BLaER1 treated with 17β-estradiol and CSF1 and Interleukin-3, amounts not matched to agents 10 nM and 100 nM (cell line): Measurements from ENCODE around the gene MRPL55.

ENCODE experiments used
- H3K27ac ChIP-seq, 11 experiments: shearing (Covaris generic); formaldehyde crosslinking; 2 replicates each; pipeline ENCODE4 v1.8.1; 2022
- H3K27me3 ChIP-seq, 11 experiments: shearing (Covaris generic); formaldehyde crosslinking; 2 replicates each; pipeline ENCODE4 v1.8.1; 2022
- H3K36me3 ChIP-seq, 11 experiments: shearing (Covaris generic); formaldehyde crosslinking; 2 replicates each; pipeline ENCODE4 v1.8.1; 2022
- H3K4me1 ChIP-seq, 10 experiments: shearing (Covaris generic); formaldehyde crosslinking; 2 replicates each; pipeline ENCODE4 v1.8.1; 2022
- H3K4me2 ChIP-seq, 11 experiments: shearing (Covaris generic); formaldehyde crosslinking; 2 replicates each; pipeline ENCODE4 v1.8.1; 2022
- H3K4me3 ChIP-seq, 10 experiments: shearing (Covaris generic); formaldehyde crosslinking; 2 replicates each; pipeline ENCODE4 v1.8.1; 2022
- H3K9ac ChIP-seq, 11 experiments: shearing (Covaris generic); formaldehyde crosslinking; 2 replicates each; pipeline ENCODE4 v1.8.1; 2022
- H3K9me3 ChIP-seq, 11 experiments: shearing (Covaris generic); formaldehyde crosslinking; replicated peaks in 1 of 11; 2 replicates each; pipeline ENCODE4 v1.8.1; 2022
- H4K20me1 ChIP-seq, 11 experiments: shearing (Covaris generic); formaldehyde crosslinking; 2 replicates each; pipeline ENCODE4 v1.8.1; 2022
- Cebpa-rat ChIP-seq, 11 experiments: shearing (Covaris generic); IDR thresholded peaks; 2 replicates each; pipeline ENCODE4 v1.8.1; 2022

MRPL55 gene

GRCh38 chr1:228071839-228072657, 37.1 kb downstream of the MRPL55 start:
- Histone ChIP-seq H3K27me3 (peaks cover 0 to 4% (median 4%) of the 10 kb centered on the region in 11 experiments; a peak in 13 of 22 replicates), H3K9ac (no peak overlapping the region), H3K4me1 (peaks cover 0 to 6% (median 0%) of the 10 kb centered on the region in 10 experiments; a peak in 4 of 20 replicates), H3K9me3 (no peaks in the 10 kb centered on the region), H3K4me3 (no peak overlapping the region), H3K36me3 (no peaks in the 10 kb centered on the region), H3K27ac (no peak overlapping the region), H3K4me2 (no peak overlapping the region), H4K20me1 (peaks cover 5 to 49% (median 34%) of the 10 kb centered on the region in 11 experiments; a peak in 18 of 22 replicates)
- TF ChIP-seq Cebpa-rat (IDR thresholded peaks at IDR 0.05), result no peak

DNA sequence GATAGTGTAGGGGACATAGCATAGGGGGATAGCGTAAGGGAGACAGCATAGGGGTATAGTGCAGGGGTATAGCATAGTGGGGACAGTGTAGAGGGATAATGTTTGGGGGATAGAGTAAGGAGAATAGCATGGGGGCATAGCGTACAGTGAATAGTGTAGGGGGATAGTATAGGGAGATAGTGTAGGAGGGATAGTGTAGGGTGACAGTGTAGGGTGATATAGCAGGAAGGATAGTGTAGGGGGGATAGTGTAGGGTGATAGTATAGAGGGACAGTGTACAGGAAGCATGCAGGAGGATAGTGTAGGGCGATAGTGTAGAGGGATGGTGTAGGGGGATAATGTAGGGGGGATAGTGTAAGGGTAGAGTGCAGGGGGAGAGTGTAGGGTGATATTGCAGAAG, 38.2 kb downstream of the MRPL55 start:
- Histone ChIP-seq H3K36me3 (no peaks in the 10 kb centered on the region), H3K4me3 (no peak overlapping the region), H3K9ac (no peak overlapping the region), H3K4me1 (peaks cover 0 to 6% (median 0%) of the 10 kb centered on the region in 10 experiments; a peak in 1 of 20 replicates), H4K20me1 (peaks cover 5 to 38% (median 27%) of the 10 kb centered on the region in 11 experiments; a peak in 17 of 22 replicates), H3K27ac (no peak overlapping the region), H3K9me3 (no peaks in the 10 kb centered on the region), H3K27me3 (peaks cover 0 to 13% (median 12%) of the 10 kb centered on the region in 11 experiments; a peak in 13 of 22 replicates), H3K4me2 (no peak overlapping the region)
- TF ChIP-seq Cebpa-rat (IDR thresholded peaks at IDR 0.05), result no peak

GRCh38 chr1:228070173-228070572, 38.9 kb downstream of the MRPL55 start:
- H3K9me3 ChIP-seq, result no peaks in the 10 kb centered on the region
- H3K9ac ChIP-seq, result no peak overlapping the region
- H3K4me2 ChIP-seq, result no peak overlapping the region
- H3K4me3 ChIP-seq, result no peak overlapping the region
- peaks cover 5 to 31% (median 26%) of the 10 kb centered on the region in 11 experiments; a peak in 17 of 22 replicates for H4K20me1 ChIP-seq
- no peak overlapping the region for H3K27ac ChIP-seq
- H3K4me1 ChIP-seq, result no peaks in the 10 kb centered on the region; a peak in 1 of 20 replicates
- no peak for TF ChIP-seq Cebpa-rat (IDR thresholded peaks at IDR 0.05)
- H3K27me3 ChIP-seq, result peaks cover 0 to 17% (median 12%) of the 10 kb centered on the region in 11 experiments; a peak in 13 of 22 replicates
- no peaks in the 10 kb centered on the region for H3K36me3 ChIP-seq

DNA sequence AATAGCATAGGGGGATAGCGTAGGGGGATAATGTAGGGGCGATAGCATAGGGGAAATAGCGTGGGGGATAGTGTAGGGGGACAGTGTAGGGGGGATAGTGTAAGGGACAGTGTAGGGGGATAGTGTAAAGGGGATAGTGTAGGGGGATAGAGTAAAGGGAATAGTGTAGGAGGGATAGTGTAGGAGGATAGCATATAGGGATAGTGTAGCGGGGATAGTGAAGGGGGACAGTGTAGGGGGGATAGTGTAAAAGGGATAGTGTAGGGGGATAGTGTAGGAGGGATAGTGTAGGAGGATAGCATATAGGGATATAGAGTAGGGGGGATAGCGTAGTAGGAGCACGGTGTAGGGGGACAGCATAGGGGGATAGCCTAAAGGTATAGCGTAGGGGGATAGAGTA, 40.7 kb downstream of the MRPL55 start:
- Histone ChIP-seq H3K27me3 (peaks cover 0 to 17% (median 12%) of the 10 kb centered on the region in 11 experiments; a peak in 13 of 22 replicates), H3K4me1 (no peaks in the 10 kb centered on the region), H3K27ac (no peak overlapping the region), H4K20me1 (peaks cover 0 to 13% (median 8%) of the 10 kb centered on the region in 11 experiments; a peak in 14 of 22 replicates), H3K9ac (no peak overlapping the region), H3K4me3 (no peak overlapping the region), H3K4me2 (no peak overlapping the region), H3K36me3 (no peaks in the 10 kb centered on the region), H3K9me3 (no peaks in the 10 kb centered on the region)
- TF ChIP-seq Cebpa-rat (IDR thresholded peaks at IDR 0.05), result no peak

DNA sequence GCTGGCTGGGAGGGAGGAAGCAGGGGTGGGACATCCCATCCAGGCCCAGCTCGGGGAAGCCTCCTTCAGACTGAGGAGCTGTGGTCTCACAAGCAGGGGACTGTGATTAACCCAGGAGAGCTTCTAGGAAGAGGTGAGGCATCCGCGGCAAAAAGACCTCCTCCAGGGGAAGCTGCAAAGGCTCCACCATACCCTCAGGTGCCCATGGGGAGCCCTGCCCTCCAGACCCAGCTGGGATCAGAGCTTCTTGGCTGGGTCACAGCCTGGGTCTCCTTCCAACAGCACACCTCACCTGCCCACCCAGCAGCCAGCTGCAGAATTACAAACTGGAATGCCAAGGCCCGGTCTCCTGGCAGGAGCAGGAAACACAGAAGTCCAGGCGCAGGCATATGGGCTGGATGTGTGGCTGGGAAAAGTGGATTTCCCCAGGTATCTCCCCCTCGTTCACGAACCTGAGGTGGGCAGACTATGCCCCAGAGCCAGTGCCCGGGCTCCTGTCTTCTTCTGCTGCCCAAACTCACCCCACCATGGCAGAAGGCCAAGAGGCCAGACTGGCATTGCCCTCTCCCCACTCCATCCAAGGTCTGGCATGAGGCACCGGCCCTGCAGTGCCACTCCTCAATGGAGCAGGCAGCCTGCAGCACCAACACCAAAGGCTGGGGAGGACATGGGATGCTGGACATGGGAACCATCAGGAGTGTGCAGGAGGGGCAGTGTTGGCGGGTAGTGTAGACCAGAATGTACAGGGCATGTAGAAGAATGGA, 42.0 kb downstream of the MRPL55 start:
- Histone ChIP-seq H3K27me3 (peaks cover 0 to 17% (median 12%) of the 10 kb centered on the region in 11 experiments; a peak in 13 of 22 replicates), H3K4me3 (no peak overlapping the region), H3K9me3 (no peaks in the 10 kb centered on the region), H3K4me1 (no peaks in the 10 kb centered on the region), H4K20me1 (peaks cover 0 to 3% (median 0%) of the 10 kb centered on the region in 11 experiments; a peak in 2 of 22 replicates), H3K36me3 (no peaks in the 10 kb centered on the region), H3K27ac (no peak overlapping the region), H3K4me2 (no peak overlapping the region), H3K9ac (no peak overlapping the region)
- TF ChIP-seq Cebpa-rat (IDR thresholded peaks at IDR 0.05), result no peak

DNA sequence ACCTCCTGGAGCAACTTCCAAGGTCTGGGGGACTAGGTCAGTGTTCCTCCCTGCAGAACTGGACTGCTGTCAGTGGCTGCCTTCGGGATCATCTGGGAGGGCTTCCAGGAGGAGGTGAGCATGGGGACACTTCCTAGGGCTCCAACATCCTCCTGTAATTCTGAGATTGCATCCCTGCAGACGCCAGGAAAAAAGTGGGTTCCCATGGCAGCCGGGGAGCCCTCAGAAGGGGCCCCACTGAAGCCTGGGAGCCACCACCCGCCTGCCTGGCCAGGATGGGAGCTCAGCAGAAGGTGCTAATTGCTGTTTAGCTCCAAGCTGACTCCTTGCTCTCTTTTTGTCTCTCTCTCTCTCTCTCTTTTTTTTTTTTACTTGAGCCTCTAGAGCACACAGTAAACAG, 42.7 kb downstream of the MRPL55 start:
- Histone ChIP-seq H3K36me3 (no peaks in the 10 kb centered on the region), H3K4me2 (no peak overlapping the region), H3K4me3 (no peak overlapping the region), H3K27me3 (peaks cover 0 to 17% (median 12%) of the 10 kb centered on the region in 11 experiments; a peak in 13 of 22 replicates), H3K9me3 (no peaks in the 10 kb centered on the region), H3K27ac (no peak overlapping the region), H4K20me1 (peaks cover 0 to 3% (median 0%) of the 10 kb centered on the region in 11 experiments; a peak in 2 of 22 replicates), H3K9ac (no peak overlapping the region), H3K4me1 (no peaks in the 10 kb centered on the region)
- TF ChIP-seq Cebpa-rat (IDR thresholded peaks at IDR 0.05), result no peak

DNA sequence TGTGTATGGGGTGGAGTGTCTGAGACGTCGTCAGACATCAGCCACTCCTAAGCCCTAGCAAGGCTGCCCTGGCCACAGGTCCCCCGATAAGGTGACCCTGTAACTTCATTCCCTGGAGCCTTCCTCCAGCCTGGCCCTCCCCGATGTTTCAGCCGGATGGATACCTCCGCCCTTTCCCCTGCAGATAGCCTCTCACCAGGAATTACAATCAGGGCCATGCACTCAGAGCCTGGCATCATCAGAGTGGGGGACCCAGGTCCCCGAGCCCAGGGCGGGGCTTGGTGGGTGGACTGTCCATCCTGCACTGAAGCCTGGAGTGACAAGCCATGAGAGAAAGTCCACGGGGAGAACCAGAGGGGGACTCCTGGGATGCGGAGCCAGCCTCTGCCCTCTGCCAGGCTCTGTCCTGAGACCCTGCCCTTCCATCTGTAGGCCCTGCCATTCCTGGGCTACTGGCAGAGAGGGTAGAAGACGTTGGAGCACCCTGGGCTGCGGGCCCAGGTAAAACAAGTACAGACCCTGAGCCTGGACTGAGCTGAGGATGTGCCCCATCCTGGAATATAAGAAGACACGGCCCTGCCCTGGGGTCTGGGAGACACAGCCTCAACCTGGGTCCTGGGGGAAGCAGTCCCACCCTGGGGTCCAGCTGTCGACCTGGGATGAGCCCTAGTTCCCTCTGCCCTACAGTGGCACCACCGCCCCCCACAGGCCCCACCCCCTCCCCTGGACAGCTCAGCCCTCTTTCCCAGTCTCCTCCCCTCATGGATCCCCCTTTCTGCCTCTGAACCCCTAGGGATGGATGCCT, 43.4 kb downstream of the MRPL55 start:
- peaks cover 0 to 3% (median 0%) of the 10 kb centered on the region in 11 experiments; a peak in 2 of 22 replicates for H4K20me1 ChIP-seq
- 0 out of 22 replicates have a peak, but pooled peaks cover 0 to under 1% (median 0%) of the 10 kb centered on the region in 11 experiments for H3K9me3 ChIP-seq

GRCh38 chr1:228064741-228065542, 44.2 kb downstream of the MRPL55 start:
- H3K4me2 ChIP-seq, result no peak overlapping the region
- H3K9ac ChIP-seq, result no peak overlapping the region
- H3K27me3 ChIP-seq, result peaks cover 0 to 29% (median 18%) of the 10 kb centered on the region in 11 experiments; a peak in 14 of 22 replicates
- no peak for TF ChIP-seq Cebpa-rat (IDR thresholded peaks at IDR 0.05)
- no peaks in the 10 kb centered on the region for H3K36me3 ChIP-seq
- H4K20me1 ChIP-seq, result peaks cover 0 to 3% (median 0%) of the 10 kb centered on the region in 11 experiments; a peak in 2 of 22 replicates
- no peaks in the 10 kb centered on the region for H3K4me1 ChIP-seq
- H3K4me3 ChIP-seq, result no peak overlapping the region
- peaks cover 0 to 8% (median 0%) of the 10 kb centered on the region in 11 experiments; a peak in 2 of 22 replicates for H3K9me3 ChIP-seq
- no peak overlapping the region for H3K27ac ChIP-seq

More for the DNA sequence above, 43.4 kb downstream of the MRPL55 start:
- peaks cover 0 to 24% (median 14%) of the 10 kb centered on the region in 11 experiments; a peak in 14 of 22 replicates for H3K27me3 ChIP-seq
- no peak overlapping the region for H3K4me3 ChIP-seq
- no peak overlapping the region for H3K9ac ChIP-seq
- no peak overlapping the region for H3K27ac ChIP-seq
- no peak overlapping the region for H3K4me2 ChIP-seq
- H3K4me1 ChIP-seq, result no peaks in the 10 kb centered on the region
- TF ChIP-seq Cebpa-rat (IDR thresholded peaks at IDR 0.05), result no peak
- no peaks in the 10 kb centered on the region for H3K36me3 ChIP-seq
